GM12801 (cell line): ENCODE results near the gene ARL15.

Source experiments
- CTCF ChIP-seq: IDR thresholded peaks from one replicate; pipeline ENCODE4 v1.5.1; 2011; ENCODE audit warnings: control low read depth; ENCODE audit not compliant: insufficient read length; ENCODE audit errors: extremely low read depth

Gene ARL15

GRCh38 chr5:53936481-53937352 lies 373.7 kb downstream of the ARL15 start:
- no peak for TF ChIP-seq CTCF

GRCh38 chr5:53934151-53934820 lies 376.1 kb downstream of the ARL15 start:
- TF ChIP-seq CTCF = no peak

GRCh38 chr5:53932351-53932750 lies 378.0 kb downstream of the ARL15 start:
- no peak for TF ChIP-seq CTCF

GRCh38 chr5:53930457-53930856 lies 379.9 kb downstream of the ARL15 start:
- no peak for TF ChIP-seq CTCF

GRCh38 chr5:53929570-53929969 lies 380.8 kb downstream of the ARL15 start:
- no peak for TF ChIP-seq CTCF

- no peak for TF ChIP-seq CTCF
Observed at GRCh38 chr5:53929152-53929551, 381.2 kb downstream of the ARL15 start.

- TF ChIP-seq CTCF = no peak
Observed at GRCh38 chr5:53928641-53929040, 381.7 kb downstream of the ARL15 start.
